Loucy (cell line): Measurements from ENCODE around the gene WEE1.

Source experiments
- CTCF ChIP-seq: fragments of 200-600 bp; sonication (generic); conservative IDR thresholded peaks from 2 replicates; pipeline ENCODE4 v1.5.1; 2014; ENCODE audit warnings: mild to moderate bottlenecking, antibody characterized with exemption, low read length
- EZH2phosphoT487 ChIP-seq: fragments of 200-600 bp; IDR thresholded peaks from 2 replicates; pipeline ENCODE4 v1.6.1; 2018; ENCODE audit warnings: antibody characterized with exemption, mild to moderate bottlenecking, moderate library complexity, borderline replicate concordance

- TF ChIP-seq CTCF (no peak), EZH2phosphoT487 (no peak)
These were observed 45.5 kb downstream of the WEE1 start for GRCh38 chr11:9619004-9619403.
